Testis (tissue), 3 donors: ENCODE results near the gene GCH1. TPM values are rescaled to one million over a fixed set of nuclear protein-coding genes. Genes with fewer than 3 reads are reported as not detected.
"Not testable (repeated sequence)": the region's sequence is repeated elsewhere in the genome, so short reads cannot be mapped to it uniquely, and the experiment has no call there.

ENCODE experiments used
- DNase-seq: peaks from one replicate; pipeline ENCODE4 v3.0.0-alpha.2; 2019
- H3K27ac ChIP-seq, 2 donors: fragments of 200-600 bp; sonication (generic); one replicate each; pipeline ENCODE4 v1.5.1; 2019
- H3K27me3 ChIP-seq: fragments of 200-600 bp; sonication (generic); one replicate; pipeline ENCODE4 v1.5.1; 2019
- H3K36me3 ChIP-seq: fragments of 200-600 bp; sonication (generic); one replicate; pipeline ENCODE4 v1.5.1; 2017; ENCODE audit warnings: low read depth; ENCODE audit errors: missing control alignments
- H3K4me1 ChIP-seq: fragments of 200-600 bp; sonication (generic); one replicate; pipeline ENCODE4 v1.5.1; 2019
- H3K4me3 ChIP-seq, 2 donors: fragments of 200-600 bp; sonication (generic); one replicate each; pipeline ENCODE4 v1.5.1; 2017 to 2019
- H3K9me3 ChIP-seq: fragments of 200-600 bp; sonication (generic); one replicate; pipeline ENCODE4 v1.5.1; 2017
- POLR2A ChIP-seq: fragments of 450-650 bp; IDR thresholded peaks from one replicate; pipeline ENCODE4 v1.6.1; 2017; ENCODE audit warnings: antibody characterized with exemption, mild to moderate bottlenecking, moderate library complexity
- WGBS, 2 donors: methylation state at CpG; one replicate each; pipeline ENCODE4 v1.1.5; 2018; 5-methylcytosine and 5-hydroxymethylcytosine counted together
- intact Hi-C: fragments of 100-400 bp; cut with DNase I; formaldehyde crosslinking; loops from one replicate; pipeline ENCODE4 v1.15.1; 2023; ENCODE audit warnings: low total_unique reads
- polyA plus RNA-seq: library from polyadenylated mRNA; stranded (reverse); fragments of 350-450 nt; fragmentation: Illumina TruSeq; extraction: RNeasy Lipid Tissue Mini Kit (QIAGEN cat#74804); gene quantifications from one replicate; pipeline ENCODE4 v1.2.3, GENCODE V29; 2014; ENCODE audit warnings: low read depth, low replicate concordance; ENCODE audit not compliant: insufficient read depth
- total RNA-seq, 2 donors: library from RNA; depleted of rRNA; stranded (reverse); fragments of >200 nt; gene quantifications; one replicate each; pipeline ENCODE4 v1.2.3, GENCODE V29; 2016
- TF ChIP-seq, protein P1 (sequence below), 3 experiments: fragments of 450-650 bp in 2 of 3; fragments of 200-600 bp in 1 of 3; sonication (generic) in 1 of 3; IDR thresholded peaks; one replicate each; pipeline ENCODE4 v1.5.1; 2016 to 2019; ENCODE audit warnings: antibody characterized with exemption in 3 of 3, mild to moderate bottlenecking in 2 of 3, moderate library complexity in 1 of 3

Gene GCH1
- total and polyA plus RNA-seq, 3 donors from 2014 or later = 8.8 to 15.8 (median 11.3) TPM

DNA sequence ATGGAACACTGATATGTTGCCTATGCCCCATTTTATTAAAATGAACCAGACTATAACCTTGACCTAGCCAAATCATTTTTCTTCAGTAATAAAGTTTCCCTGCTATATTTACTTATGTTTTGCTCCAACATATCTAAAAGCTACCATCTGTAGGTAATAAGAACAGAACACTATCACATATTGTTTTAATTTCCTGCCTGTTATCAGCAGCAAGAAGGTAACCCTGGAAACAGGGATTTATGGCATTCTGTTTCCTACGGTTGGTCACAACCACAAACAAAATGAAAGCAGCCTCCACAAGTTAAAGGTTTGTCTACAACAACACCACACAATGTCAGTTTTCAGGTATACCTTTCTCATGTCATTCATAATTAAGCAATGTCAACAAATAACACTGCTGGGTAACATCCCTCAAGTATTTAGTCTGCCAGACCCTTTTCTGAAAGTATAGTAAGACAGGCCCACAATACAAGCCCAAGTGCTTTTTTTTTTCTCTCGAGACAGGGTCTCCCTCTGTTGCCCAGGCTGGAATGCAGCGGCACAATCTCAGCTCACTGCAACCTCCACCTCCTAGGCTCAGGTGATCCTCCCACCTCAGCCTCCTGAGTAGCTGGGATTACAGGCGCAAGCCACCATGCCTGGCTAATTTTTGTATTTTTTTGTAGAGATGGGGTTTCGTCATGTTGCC, 25.5 kb downstream of the GCH1 start:
- H3K27ac ChIP-seq = no peak overlapping the region
- no peaks in the 10 kb centered on the region for H3K9me3 ChIP-seq
- H3K4me1 ChIP-seq = no peaks in the 10 kb centered on the region
- no peaks in the 10 kb centered on the region for H3K27me3 ChIP-seq
- TF ChIP-seq, protein P1, sequence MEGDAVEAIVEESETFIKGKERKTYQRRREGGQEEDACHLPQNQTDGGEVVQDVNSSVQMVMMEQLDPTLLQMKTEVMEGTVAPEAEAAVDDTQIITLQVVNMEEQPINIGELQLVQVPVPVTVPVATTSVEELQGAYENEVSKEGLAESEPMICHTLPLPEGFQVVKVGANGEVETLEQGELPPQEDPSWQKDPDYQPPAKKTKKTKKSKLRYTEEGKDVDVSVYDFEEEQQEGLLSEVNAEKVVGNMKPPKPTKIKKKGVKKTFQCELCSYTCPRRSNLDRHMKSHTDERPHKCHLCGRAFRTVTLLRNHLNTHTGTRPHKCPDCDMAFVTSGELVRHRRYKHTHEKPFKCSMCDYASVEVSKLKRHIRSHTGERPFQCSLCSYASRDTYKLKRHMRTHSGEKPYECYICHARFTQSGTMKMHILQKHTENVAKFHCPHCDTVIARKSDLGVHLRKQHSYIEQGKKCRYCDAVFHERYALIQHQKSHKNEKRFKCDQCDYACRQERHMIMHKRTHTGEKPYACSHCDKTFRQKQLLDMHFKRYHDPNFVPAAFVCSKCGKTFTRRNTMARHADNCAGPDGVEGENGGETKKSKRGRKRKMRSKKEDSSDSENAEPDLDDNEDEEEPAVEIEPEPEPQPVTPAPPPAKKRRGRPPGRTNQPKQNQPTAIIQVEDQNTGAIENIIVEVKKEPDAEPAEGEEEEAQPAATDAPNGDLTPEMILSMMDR (IDR thresholded peaks at IDR 0.05) = no peak
- no peak for TF ChIP-seq POLR2A
- WGBS, 2 donors = 83% methylated on average over 5 of the region's 5 CpGs
- H3K4me3 ChIP-seq = no peak overlapping the region
- DNase-seq = no peak
- H3K36me3 ChIP-seq = no peaks in the 10 kb centered on the region
- intact Hi-C loops = no loop called here

DNA sequence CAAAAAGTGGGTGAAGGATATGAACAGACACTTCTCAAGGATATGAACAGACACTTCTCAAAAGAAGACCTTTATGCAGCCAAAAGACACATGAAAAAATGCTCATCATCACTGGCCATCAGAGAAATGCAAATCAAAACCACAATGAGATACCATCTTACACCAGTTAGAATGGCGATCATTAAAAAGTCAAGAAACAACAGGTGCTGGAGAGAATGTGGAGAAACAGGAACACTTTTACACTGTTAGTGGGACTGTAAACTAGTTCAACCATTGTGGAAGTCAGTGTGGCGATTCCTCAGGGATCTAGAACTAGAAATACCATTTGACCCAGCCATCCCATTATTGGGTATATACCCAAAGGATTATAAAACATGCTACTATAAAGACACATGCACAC, 27.0 kb downstream of the GCH1 start:
- H3K4me1 ChIP-seq, H3K27me3 ChIP-seq, H3K4me3 ChIP-seq, DNase-seq, H3K27ac ChIP-seq, H3K9me3 ChIP-seq, intact Hi-C loops, H3K36me3 ChIP-seq: not testable (repeated sequence)
- WGBS, 2 donors = 93 to 95% methylated on average over 2 of the region's 2 CpGs

DNA sequence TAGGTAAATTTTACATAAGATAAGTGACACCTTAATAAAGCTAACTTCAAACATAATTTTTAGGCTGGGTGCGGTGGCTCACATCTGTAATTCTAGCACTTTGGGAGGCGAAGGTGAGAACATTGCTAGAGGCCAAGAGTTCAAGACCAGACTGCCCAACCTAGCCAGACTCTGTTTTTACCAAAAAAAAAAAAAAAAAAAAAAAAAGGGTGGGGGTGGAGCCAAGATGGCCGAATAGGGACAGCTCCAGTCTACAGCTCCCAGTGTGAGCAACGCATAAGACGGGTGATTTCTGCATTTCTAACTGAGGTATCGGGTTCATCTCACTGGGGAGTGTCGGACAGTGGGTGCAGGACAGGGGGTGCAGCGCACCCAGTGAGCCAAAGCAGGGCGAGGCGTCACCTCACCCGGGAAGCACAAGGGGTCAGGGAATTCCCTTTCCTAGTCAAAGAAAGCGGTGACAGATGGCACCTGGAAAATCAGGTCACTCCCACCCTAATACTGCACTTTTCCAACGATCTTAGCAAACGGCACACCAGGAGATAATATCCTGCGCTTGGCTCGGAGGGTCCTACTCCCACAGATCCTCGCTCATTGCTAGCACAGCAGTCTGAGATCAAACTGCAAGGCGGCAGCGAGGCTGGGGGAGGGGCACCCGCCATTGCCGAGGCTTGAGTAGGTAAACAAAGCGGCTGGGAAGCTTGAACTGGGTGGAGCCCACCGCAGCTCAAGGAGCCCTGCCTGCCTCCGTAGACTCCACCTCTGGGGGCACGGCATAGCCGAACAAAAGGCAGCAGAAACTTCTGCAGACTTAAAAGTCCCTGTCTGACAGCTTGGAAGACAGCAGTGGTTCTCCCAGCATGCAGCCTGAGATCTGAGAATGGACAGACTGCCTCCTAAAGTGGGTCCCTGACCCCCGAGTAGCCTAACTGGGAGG, 32.2 kb downstream of the GCH1 start:
- 26 to 30% methylated on average over 12 to 27 of the region's 27 CpGs for WGBS, 2 donors
- H3K27me3 ChIP-seq, H3K9me3 ChIP-seq, H3K36me3 ChIP-seq, H3K4me1 ChIP-seq, intact Hi-C loops: not testable (repeated sequence)
- DNase-seq = peak; percentile 40
- peak overlapping the region; percentile 40 to 57 for H3K4me3 ChIP-seq
- peak overlapping the region; percentile 14 to 52 for H3K27ac ChIP-seq

DNA sequence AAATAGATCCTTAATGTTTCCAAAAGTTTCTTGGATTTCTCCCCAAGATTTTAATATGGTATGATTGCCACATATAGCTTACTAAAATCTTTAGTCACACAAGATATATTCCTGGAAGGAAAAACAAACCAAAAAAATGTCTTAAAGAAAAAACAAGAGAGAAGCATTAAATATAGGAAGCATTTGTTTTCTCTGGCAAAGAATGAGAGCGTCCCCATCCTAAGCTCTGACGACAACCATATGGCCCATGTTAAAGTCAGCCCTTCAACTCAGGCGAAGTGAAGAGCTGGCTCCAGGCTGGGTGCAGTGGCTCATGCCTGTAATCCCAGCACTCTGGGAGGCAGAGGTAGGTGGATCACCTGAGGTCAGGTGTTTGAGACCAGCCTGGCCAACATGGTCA, 35.6 kb downstream of the GCH1 start:
- Histone ChIP-seq H3K36me3 (no peaks in the 10 kb centered on the region), H3K9me3 (no peaks in the 10 kb centered on the region), H3K27me3 (no peaks in the 10 kb centered on the region), H3K4me1 (no peaks in the 10 kb centered on the region), H3K4me3 (no peak overlapping the region), H3K27ac (no peak overlapping the region)
- intact Hi-C loops = no loop called here
- no peak for DNase-seq
- WGBS, 2 donors = 71 to 80% methylated on average over 3 of the region's 3 CpGs
- TF ChIP-seq, protein P1 (IDR thresholded peaks at IDR 0.05) = no peak
- no peak for TF ChIP-seq POLR2A

DNA sequence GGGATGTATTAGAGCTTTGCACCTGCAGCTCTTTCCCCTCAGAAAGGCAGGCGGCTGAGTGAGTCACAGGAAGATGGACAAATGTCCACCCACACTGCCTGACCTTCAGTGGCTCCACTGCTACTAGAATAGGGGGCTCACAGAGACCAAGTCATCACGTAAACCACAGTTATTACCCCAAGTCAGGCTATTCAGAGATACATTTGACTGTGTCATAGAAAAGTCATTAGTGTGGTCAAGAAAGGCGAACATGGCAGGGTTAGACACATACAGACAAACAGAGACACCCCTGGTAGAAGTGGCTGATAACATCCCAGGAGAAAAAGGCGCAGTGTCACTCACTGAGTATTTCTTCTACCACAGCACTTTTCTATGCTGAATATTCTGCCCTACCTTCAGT, 36.0 kb downstream of the GCH1 start:
- H3K4me3 ChIP-seq = no peak overlapping the region
- DNase-seq = no peak
- no peaks in the 10 kb centered on the region for H3K9me3 ChIP-seq
- TF ChIP-seq, protein P1 (IDR thresholded peaks at IDR 0.05) = no peak
- TF ChIP-seq POLR2A = no peak
- no peaks in the 10 kb centered on the region for H3K4me1 ChIP-seq
- no peaks in the 10 kb centered on the region for H3K36me3 ChIP-seq
- H3K27ac ChIP-seq = no peak overlapping the region
- no peaks in the 10 kb centered on the region for H3K27me3 ChIP-seq
- WGBS, 2 donors = 76 to 79% methylated on average over 4 of the region's 4 CpGs
- intact Hi-C loops = no loop called here
